Measurements from ENCODE around the gene RRP36. TPM values are rescaled to one million over a fixed set of nuclear protein-coding genes. Genes with fewer than 3 reads are reported as not detected.

Gene RRP36
- total and polyA plus RNA-seq, 4 experiments from 2014 or later, result 56.5 to 77.0 (median 62.1) TPM

Other genes with a start within 250 kb of the RRP36 start
- 10 to 100 TPM; 36.4 to 38.5 TPM for gene BICRAL, start 239.6 kb upstream of the RRP36 start, total RNA-seq
- gene BICRAL, start 239.6 kb upstream of the RRP36 start, polyA plus RNA-seq, result 1 to 10 TPM; 2.4 to 6.1 TPM
- 10 to 100 TPM; 89.2 to 89.8 TPM for gene RPL7L1, start 142.0 kb upstream of the RRP36 start, total RNA-seq
- 10 to 100 TPM; 39.6 to 82.2 TPM for gene RPL7L1, start 142.0 kb upstream of the RRP36 start, polyA plus RNA-seq
- gene PTCRA, start 105.6 kb upstream of the RRP36 start, total RNA-seq, result not detected
- not detected for gene PTCRA, start 105.6 kb upstream of the RRP36 start, polyA plus RNA-seq
- 10 to 100 TPM; 83.4 to 86.7 TPM for gene CNPY3, start 92.1 kb upstream of the RRP36 start, total RNA-seq
- 10 to 100 TPM; 92.7 to 95.8 TPM for gene CNPY3, start 92.1 kb upstream of the RRP36 start, polyA plus RNA-seq
- 1 to 10 TPM; 1.1 to 1.2 TPM for gene GNMT, start 60.9 kb upstream of the RRP36 start, total RNA-seq
- under 1 TPM in 1 of 2 donors, not detected in 1; 0.36 TPM for gene GNMT, start 60.9 kb upstream of the RRP36 start, polyA plus RNA-seq
- gene PEX6, start 42.4 kb upstream of the RRP36 start, total RNA-seq, result 10 to 100 TPM; 38.9 to 40.5 TPM
- gene PEX6, start 42.4 kb upstream of the RRP36 start, polyA plus RNA-seq, result 10 to 100 TPM; 14.5 TPM
- gene PPP2R5D, start 37.1 kb upstream of the RRP36 start, total RNA-seq, result 10 to 100 TPM; 36.6 to 38.0 TPM
- gene PPP2R5D, start 37.1 kb upstream of the RRP36 start, polyA plus RNA-seq, result 10 to 100 TPM; 22.3 to 30.8 TPM
- gene MEA1, start 7.7 kb upstream of the RRP36 start, total RNA-seq, result 10 to 100 TPM; 36.2 to 36.3 TPM
- gene MEA1, start 7.7 kb upstream of the RRP36 start, polyA plus RNA-seq, result 100 to 1,000 TPM in 1 of 2 donors, 10 to 100 TPM in 1; 84.7 to 110 TPM
- gene KLHDC3, start 7.4 kb upstream of the RRP36 start, total RNA-seq, result 10 to 100 TPM; 66.6 to 67.9 TPM
- 100 to 1,000 TPM in 1 of 2 donors, 10 to 100 TPM in 1; 78.3 to 131 TPM for gene KLHDC3, start 7.4 kb upstream of the RRP36 start, polyA plus RNA-seq
- gene CUL7, start 32.2 kb downstream of the RRP36 start, total RNA-seq, result 10 to 100 TPM; 13.7 to 13.9 TPM
- gene CUL7, start 32.2 kb downstream of the RRP36 start, polyA plus RNA-seq, result 1 to 10 TPM; 2.1 to 3.8 TPM
- gene MRPL2, start 37.8 kb downstream of the RRP36 start, total RNA-seq, result 10 to 100 TPM; 55.3 to 56.5 TPM
- gene MRPL2, start 37.8 kb downstream of the RRP36 start, polyA plus RNA-seq, result 10 to 100 TPM; 37.9 to 51.6 TPM
- gene KLC4, start 38.0 kb downstream of the RRP36 start, total RNA-seq, result 10 to 100 TPM; 51.6 to 57.0 TPM
- gene KLC4, start 38.0 kb downstream of the RRP36 start, polyA plus RNA-seq, result 10 to 100 TPM in 1 of 2 donors, 1 to 10 TPM in 1; 9.7 to 11.5 TPM
- gene PTK7, start 54.7 kb downstream of the RRP36 start, total RNA-seq, result under 1 TPM; 0.26 to 0.42 TPM
- gene PTK7, start 54.7 kb downstream of the RRP36 start, polyA plus RNA-seq, result under 1 TPM in 1 of 2 donors, not detected in 1; 0.08 TPM
- gene SRF, start 149.6 kb downstream of the RRP36 start, total RNA-seq, result 10 to 100 TPM; 23.7 to 25.0 TPM
- gene SRF, start 149.6 kb downstream of the RRP36 start, polyA plus RNA-seq, result 1 to 10 TPM; 2.3 to 7.5 TPM
- 10 to 100 TPM; 93.8 to 95.2 TPM for gene CUL9, start 160.6 kb downstream of the RRP36 start, total RNA-seq
- gene CUL9, start 160.6 kb downstream of the RRP36 start, polyA plus RNA-seq, result 10 to 100 TPM in 1 of 2 donors, 1 to 10 TPM in 1; 8.3 to 16.0 TPM
- 10 to 100 TPM; 32.8 to 34.8 TPM for gene DNPH1, start 207.9 kb downstream of the RRP36 start, total RNA-seq
- 100 to 1,000 TPM in 1 of 2 donors, 10 to 100 TPM in 1; 93.5 to 159 TPM for gene DNPH1, start 207.9 kb downstream of the RRP36 start, polyA plus RNA-seq
- gene TTBK1, start 221.9 kb downstream of the RRP36 start, total RNA-seq, result under 1 TPM in 1 of 2 experiments, not detected in 1; 0.06 TPM
- gene TTBK1, start 221.9 kb downstream of the RRP36 start, polyA plus RNA-seq, result not detected